Stimulated activated naive CD8-positive, alpha-beta T cell treated with anti-CD3 and anti-CD28 coated beads, Interleukin-15, Interleukin-2, amounts not matched to agents 100 U/mL and 50 U/mL, for 24 hours (primary cell): ENCODE results near the gene UBE2E3.
A peak's percentile ranks its signal among the peaks of the same experiment; 100 is the strongest.
"Not testable (repeated sequence)": the region's sequence is repeated elsewhere in the genome, so short reads cannot be mapped to it uniquely, and the experiment has no call there.

Source experiments
- ATAC-seq: fragments of 150-1000 bp; cut with Tn5 transposase; one replicate; pipeline ENCODE4 v1.10.0; 2021
- DNase-seq: peaks from one replicate; pipeline ENCODE4 v3.0.0; 2021

UBE2E3 gene

GRCh38 chr2:181036445-181036844, 56.0 kb downstream of the UBE2E3 start:
- ATAC-seq, result no peak
- no peak for DNase-seq

- peak; percentile 5 for DNase-seq
- peak; percentile 84 for ATAC-seq
These were observed 56.6 kb downstream of the UBE2E3 start for GRCh38 chr2:181036848-181037603.

GRCh38 chr2:181037922-181038321, 57.5 kb downstream of the UBE2E3 start:
- peak; percentile 7 for DNase-seq
- ATAC-seq, result peak; percentile 53

- DNase-seq (no peak), ATAC-seq (no peak)
These were observed 58.4 kb downstream of the UBE2E3 start for GRCh38 chr2:181038796-181039195.

DNA sequence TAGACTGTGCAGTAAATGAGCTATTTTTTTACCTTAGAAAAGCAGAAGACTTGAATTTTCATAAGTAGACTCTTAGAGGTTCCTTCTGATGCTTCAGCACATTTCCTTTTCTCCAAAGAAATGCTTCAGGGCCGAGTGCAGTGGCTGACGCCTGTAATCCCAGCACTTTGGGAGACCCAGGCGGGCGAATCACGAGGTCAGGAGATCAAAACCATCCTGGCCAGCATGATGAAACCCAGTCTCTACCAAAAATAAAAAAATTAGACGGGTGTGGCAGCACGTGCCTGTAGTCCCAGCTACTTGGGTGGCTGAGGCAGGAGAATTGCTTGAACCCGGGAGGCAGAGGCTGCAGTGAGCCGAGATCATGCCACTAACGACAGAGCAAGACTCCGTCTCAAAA, 60.4 kb downstream of the UBE2E3 start:
- ATAC-seq, DNase-seq: not testable (repeated sequence)

- peak; percentile 47 for ATAC-seq
- no peak for DNase-seq
These were observed 61.3 kb downstream of the UBE2E3 start for GRCh38 chr2:181041661-181042060.

- ATAC-seq, result no peak
- no peak for DNase-seq
These were observed 62.3 kb downstream of the UBE2E3 start for GRCh38 chr2:181042706-181043105.

GRCh38 chr2:181046833-181047232, 66.4 kb downstream of the UBE2E3 start:
- no peak for ATAC-seq

GRCh38 chr2:181047829-181048228, 67.4 kb downstream of the UBE2E3 start:
- ATAC-seq (no peak), DNase-seq (no peak)

More at GRCh38 chr2:181046833-181047232, 66.4 kb downstream of the UBE2E3 start:
- DNase-seq, result no peak

DNA sequence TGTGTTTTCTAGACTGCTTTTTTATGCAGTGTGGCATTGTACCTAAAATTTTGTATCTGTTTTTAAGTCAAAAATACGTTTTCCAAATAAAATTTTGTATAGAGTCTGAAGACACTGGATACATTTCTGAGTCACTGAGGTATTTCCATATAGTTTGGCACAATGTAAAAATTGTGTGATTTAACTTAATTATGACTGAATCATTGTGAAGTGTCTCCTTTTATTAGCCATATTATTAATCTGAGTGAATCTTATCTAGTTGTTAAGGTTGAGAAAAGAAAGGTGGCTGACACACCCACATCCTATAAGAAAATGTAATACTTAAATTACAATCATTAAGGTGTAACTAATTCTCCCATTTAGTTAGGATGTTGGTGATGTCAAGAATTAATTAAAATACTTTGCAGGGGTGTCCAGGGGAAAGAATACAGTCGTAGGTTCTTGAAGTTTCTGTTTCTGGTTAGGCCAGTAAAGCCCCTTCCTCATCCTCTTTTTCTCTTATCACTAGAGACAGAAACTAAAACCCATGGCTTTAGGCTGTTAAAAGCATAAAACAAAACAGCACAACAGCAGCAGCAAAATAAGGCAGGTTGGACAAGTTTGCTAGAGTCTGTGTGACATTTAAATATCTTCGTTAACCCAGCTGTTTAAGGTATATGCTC, 71.6 kb downstream of the UBE2E3 start:
- DNase-seq (no peak), ATAC-seq (no peak)

GRCh38 chr2:181052523-181052891, 72.1 kb downstream of the UBE2E3 start:
- no peak for ATAC-seq
- DNase-seq, result no peak

GRCh38 chr2:181054256-181054655, 73.9 kb downstream of the UBE2E3 start:
- no peak for ATAC-seq
- no peak for DNase-seq

GRCh38 chr2:181054843-181055242, 74.4 kb downstream of the UBE2E3 start:
- no peak for DNase-seq
- ATAC-seq, result no peak

DNA sequence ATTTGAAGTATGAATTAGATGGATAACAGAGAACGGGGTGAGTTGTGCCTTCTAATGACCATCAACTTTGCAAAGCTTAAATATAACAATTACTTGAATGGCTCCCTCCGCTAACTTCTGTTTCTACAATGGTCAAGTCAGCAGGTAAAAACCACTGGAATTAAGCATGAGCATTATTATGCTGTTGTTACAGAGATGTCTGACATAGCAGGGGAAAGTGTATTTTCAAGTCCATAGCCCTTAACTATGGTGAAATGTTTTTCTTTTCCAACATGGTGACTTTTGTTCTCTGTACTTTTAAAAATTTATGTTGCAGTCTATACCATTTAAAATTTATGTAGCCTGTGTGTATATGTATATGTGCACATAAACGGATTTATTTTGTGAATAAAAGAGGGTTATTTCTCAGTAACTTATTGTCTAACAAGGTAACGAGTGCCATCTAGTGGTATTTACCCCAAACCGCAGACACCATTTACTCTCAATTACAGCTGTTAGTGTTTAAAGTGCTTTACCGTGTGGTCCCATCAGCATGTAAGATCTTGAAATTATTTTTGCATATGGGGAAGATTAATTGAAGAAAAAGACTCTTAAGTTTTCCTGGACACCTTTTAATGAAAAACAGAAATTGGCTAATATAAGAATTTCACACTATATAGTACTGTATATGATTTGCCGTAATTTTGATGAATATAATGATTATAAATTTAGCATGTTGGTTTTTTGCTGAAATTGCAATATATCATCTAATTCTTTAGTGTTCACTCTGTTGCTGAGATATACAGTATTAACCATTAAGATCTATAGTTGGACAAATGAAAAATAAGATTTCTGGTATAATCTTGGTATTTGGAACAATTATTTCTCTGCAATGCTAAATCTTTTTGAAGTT, 78.2 kb downstream of the UBE2E3 start:
- ATAC-seq (no peak), DNase-seq (peak; percentile 26)

DNA sequence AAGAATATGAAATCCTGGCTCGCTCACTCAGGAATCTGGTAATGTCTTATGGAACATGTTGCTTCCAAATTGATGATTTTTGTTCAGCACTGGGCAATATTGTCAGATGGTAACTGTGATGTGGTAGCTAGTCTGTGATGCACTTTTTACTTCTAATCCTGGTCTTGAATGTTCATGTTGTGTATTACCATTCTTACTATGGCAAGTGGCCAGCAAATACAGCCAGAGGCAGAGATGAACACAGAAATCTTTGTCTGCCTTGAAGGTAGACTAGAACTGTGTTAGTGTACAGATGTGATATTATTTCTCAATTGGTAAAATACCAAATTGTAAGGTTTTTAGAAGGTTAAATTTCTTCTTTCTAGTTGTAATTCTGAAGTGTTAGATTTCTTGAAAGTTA, 83.3 kb downstream of the UBE2E3 start:
- ATAC-seq (no peak), DNase-seq (no peak)

DNA sequence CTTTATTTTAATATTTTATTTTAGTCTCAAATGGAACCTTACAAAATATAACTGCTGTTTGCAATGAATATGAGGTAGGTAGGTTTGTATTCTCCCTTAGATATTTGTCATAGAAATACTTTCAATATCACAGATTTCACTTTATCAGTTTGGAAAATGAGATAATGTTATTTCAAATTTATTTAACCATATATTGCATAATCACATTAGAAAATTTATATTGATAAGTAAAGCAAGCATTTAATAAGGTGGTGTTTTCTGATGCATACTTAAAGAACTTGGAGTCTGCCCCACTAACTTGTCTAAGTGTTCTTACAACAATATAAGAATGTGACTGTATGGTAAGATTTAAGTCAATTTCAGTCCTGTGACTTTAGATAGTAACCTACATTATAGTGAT, 85.1 kb downstream of the UBE2E3 start:
- ATAC-seq, result no peak
- no peak for DNase-seq

GRCh38 chr2:181066333-181066732, 85.9 kb downstream of the UBE2E3 start:
- DNase-seq, result no peak
- ATAC-seq, result no peak

GRCh38 chr2:181070119-181070835, 89.9 kb downstream of the UBE2E3 start:
- no peak for ATAC-seq
- DNase-seq, result no peak

GRCh38 chr2:181070836-181071200, 90.4 kb downstream of the UBE2E3 start:
- DNase-seq (no peak), ATAC-seq (no peak)

GRCh38 chr2:181072486-181073235, 92.3 kb downstream of the UBE2E3 start:
- no peak for ATAC-seq
- no peak for DNase-seq

GRCh38 chr2:181073896-181074295, 93.5 kb downstream of the UBE2E3 start:
- no peak for ATAC-seq
- DNase-seq, result no peak
